GM23338 (cell line): Measurements from ENCODE around the gene MSL3.

Source experiments
- EZH2 ChIP-seq: fragments of 200-600 bp; sonication (generic); IDR thresholded peaks from one replicate; pipeline ENCODE4 v1.8.0; 2017; ENCODE audit warnings: antibody characterized with exemption, mild to moderate bottlenecking, low read depth; ENCODE audit not compliant: unreplicated experiment
- EZH2phosphoT487 ChIP-seq: fragments of 200-600 bp; sonication (generic); IDR thresholded peaks from one replicate; pipeline ENCODE4 v1.8.1; 2018; ENCODE audit warnings: antibody characterized with exemption; ENCODE audit not compliant: unreplicated experiment
- JUNB ChIP-seq: IDR thresholded peaks from one replicate; pipeline ENCODE4 v1.6.1; 2016; ENCODE audit warnings: antibody characterized with exemption; ENCODE audit not compliant: unreplicated experiment
- POLR2AphosphoS5 ChIP-seq: IDR thresholded peaks from 2 replicates; pipeline ENCODE4 v1.6.1; 2016; ENCODE audit warnings: antibody characterized with exemption, low read depth
- ZNF114 ChIP-seq: fragments of 250-450 bp; sonication (Bioruptor Pico); IDR thresholded peaks from 2 replicates; pipeline ENCODE4 v1.5.0; 2020; ENCODE audit warnings: mild to moderate bottlenecking, moderate library complexity
- TF ChIP-seq, protein P1 (sequence below), 2 experiments: fragments of 200-600 bp in 1 of 2; sonication (generic) in 1 of 2; conservative IDR thresholded peaks; 2 replicates each; pipeline versions ENCODE4 v1.5.1 to v1.6.1; 2016 to 2017; ENCODE audit warnings: antibody characterized with exemption in 2 of 2, low read depth in 2 of 2, mild to moderate bottlenecking in 2 of 2, moderate library complexity in 1 of 2
- TF ChIP-seq, protein P2 (sequence below): IDR thresholded peaks from one replicate; pipeline ENCODE4 v1.6.1; 2018; ENCODE audit warnings: antibody characterized with exemption; ENCODE audit not compliant: unreplicated experiment

DNA sequence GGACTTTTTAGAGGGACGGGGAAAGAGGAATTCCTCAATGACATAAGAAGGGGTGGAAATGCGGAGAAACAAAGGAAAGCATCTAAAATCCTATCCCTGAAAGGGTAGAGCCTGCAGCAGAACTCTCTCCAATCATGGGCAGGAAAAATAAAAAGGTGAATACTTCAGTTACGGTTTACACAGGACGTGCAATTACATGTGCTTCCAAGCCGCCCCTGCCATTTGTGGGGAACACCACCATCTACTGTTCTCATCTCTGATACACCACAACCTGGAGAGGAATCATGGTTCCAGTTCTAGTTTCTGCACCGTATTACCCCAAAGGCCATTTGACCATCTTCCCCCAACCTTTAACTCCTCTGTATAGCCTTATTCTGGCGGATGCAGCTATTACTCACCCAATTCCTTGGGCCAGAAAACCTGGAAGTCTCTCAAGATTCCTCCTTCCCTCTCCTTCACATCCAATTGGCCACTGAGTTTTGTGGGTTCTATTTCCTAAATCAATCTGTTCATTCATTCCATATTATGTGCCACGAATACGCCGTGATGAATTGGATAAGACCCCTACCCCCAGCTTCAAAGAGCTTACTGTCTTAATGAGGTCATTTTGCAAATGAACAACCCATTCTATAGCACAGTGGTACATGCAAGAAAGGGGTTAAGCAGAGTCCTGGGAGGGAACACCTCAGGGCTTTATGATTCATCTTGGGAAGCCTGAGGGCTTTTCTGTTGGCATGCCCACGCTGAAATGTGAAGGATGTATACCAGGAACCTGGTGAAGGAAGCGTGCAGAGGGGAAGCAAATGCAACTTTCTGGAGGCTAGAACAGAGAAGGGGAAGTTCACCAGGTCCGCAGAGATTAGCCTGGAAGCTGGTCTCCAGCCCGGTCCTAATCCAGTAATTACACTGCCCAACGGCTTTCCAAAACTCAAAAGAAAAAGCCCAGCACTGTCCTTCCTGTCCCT lies 1.4 kb upstream of the MSL3 start:
- TF ChIP-seq, protein P1, sequence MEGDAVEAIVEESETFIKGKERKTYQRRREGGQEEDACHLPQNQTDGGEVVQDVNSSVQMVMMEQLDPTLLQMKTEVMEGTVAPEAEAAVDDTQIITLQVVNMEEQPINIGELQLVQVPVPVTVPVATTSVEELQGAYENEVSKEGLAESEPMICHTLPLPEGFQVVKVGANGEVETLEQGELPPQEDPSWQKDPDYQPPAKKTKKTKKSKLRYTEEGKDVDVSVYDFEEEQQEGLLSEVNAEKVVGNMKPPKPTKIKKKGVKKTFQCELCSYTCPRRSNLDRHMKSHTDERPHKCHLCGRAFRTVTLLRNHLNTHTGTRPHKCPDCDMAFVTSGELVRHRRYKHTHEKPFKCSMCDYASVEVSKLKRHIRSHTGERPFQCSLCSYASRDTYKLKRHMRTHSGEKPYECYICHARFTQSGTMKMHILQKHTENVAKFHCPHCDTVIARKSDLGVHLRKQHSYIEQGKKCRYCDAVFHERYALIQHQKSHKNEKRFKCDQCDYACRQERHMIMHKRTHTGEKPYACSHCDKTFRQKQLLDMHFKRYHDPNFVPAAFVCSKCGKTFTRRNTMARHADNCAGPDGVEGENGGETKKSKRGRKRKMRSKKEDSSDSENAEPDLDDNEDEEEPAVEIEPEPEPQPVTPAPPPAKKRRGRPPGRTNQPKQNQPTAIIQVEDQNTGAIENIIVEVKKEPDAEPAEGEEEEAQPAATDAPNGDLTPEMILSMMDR (conservative IDR thresholded peaks at IDR 0.05; ENCODE audit: low read depth in 2 of 2): no peak
- TF ChIP-seq EZH2 (no peak), EZH2phosphoT487 (no peak), POLR2AphosphoS5 (no peak), JUNB (no peak), ZNF114 (CRISPR knock-in tag) (no peak)
- TF ChIP-seq, protein P2, sequence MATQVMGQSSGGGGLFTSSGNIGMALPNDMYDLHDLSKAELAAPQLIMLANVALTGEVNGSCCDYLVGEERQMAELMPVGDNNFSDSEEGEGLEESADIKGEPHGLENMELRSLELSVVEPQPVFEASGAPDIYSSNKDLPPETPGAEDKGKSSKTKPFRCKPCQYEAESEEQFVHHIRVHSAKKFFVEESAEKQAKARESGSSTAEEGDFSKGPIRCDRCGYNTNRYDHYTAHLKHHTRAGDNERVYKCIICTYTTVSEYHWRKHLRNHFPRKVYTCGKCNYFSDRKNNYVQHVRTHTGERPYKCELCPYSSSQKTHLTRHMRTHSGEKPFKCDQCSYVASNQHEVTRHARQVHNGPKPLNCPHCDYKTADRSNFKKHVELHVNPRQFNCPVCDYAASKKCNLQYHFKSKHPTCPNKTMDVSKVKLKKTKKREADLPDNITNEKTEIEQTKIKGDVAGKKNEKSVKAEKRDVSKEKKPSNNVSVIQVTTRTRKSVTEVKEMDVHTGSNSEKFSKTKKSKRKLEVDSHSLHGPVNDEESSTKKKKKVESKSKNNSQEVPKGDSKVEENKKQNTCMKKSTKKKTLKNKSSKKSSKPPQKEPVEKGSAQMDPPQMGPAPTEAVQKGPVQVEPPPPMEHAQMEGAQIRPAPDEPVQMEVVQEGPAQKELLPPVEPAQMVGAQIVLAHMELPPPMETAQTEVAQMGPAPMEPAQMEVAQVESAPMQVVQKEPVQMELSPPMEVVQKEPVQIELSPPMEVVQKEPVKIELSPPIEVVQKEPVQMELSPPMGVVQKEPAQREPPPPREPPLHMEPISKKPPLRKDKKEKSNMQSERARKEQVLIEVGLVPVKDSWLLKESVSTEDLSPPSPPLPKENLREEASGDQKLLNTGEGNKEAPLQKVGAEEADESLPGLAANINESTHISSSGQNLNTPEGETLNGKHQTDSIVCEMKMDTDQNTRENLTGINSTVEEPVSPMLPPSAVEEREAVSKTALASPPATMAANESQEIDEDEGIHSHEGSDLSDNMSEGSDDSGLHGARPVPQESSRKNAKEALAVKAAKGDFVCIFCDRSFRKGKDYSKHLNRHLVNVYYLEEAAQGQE: no peak
